Endothelial cell of umbilical vein (primary cell): ENCODE measurements around the gene RBMS3. TPM values are rescaled to one million over a fixed set of nuclear protein-coding genes. Genes with fewer than 3 reads are reported as not detected.

Experiments used
- BruUV-seq: library from RNA; stranded (reverse); fragments of 400-500 nt; replicated peaks from 2 replicates; lab custom pipeline; 2021; lab: Mats Ljungman, UMichigan
- CTCF ChIA-PET: fragments of 300-600, 350-600 bp; sonication (Branson Sonifier 250); formaldehyde crosslinking; loops from one replicate; lab custom pipeline; 2021; ENCODE audit warnings: antibody characterized with exemption, inconsistent platforms; lab: Charles Lee
- POLR2A ChIA-PET: fragments of 300-600, 350-600 bp; sonication (Branson Sonifier 250); formaldehyde crosslinking; loops from one replicate; lab custom pipeline; 2021; ENCODE audit warnings: antibody characterized with exemption, inconsistent platforms; lab: Charles Lee
- DNase-seq: peaks from one replicate; pipeline ENCODE4 v3.0.0-alpha.2; 2011; ENCODE audit warnings: low read depth, low spot score
- FAIRE-seq: peaks from 2 replicates; lab custom pipeline; 2011; peaks lifted over from hg19 to GRCh38; lab: Jason Lieb, UNC
- H2AFZ ChIP-seq: 2 replicates; pipeline ENCODE4 v1.6.0; 2012; ENCODE audit warnings: low read depth, low read length, control low read depth, inconsistent platforms
- H3K27ac ChIP-seq: 2 replicates; pipeline ENCODE4 v1.5.1; 2011; ENCODE audit warnings: low read depth, mild to moderate bottlenecking, control low read depth, low read length, moderate library complexity; ENCODE audit not compliant: insufficient read depth
- H3K27me3 ChIP-seq, 2 experiments: 2 replicates each; pipeline versions ENCODE4 v1.6.0 to v1.6.1; 2011; ENCODE audit warnings: low read length in 2 of 2, mixed read lengths in 1 of 2; ENCODE audit not compliant: control insufficient read depth in 2 of 2, insufficient read depth in 2 of 2
- H3K36me3 ChIP-seq, 2 experiments: 2 replicates in 1 of 2; 3 replicates in 1 of 2; pipeline ENCODE4 v1.5.1; 2011; ENCODE audit warnings: low read length in 2 of 2, mild to moderate bottlenecking in 1 of 2, moderate library complexity in 1 of 2; ENCODE audit not compliant: control insufficient read depth in 2 of 2, insufficient read depth in 2 of 2; ENCODE audit errors: extremely low read depth in 1 of 2
- H3K4me1 ChIP-seq: 3 replicates; pipeline ENCODE4 v1.5.1; 2011; ENCODE audit warnings: mild to moderate bottlenecking, low read length; ENCODE audit not compliant: control insufficient read depth, insufficient read depth; ENCODE audit errors: extremely low read depth
- H3K4me2 ChIP-seq: 2 replicates; pipeline ENCODE4 v1.6.1; 2011; ENCODE audit warnings: low read length, control low read depth, mixed read lengths; ENCODE audit not compliant: insufficient read depth
- H3K4me3 ChIP-seq, 3 experiments: fragments of 200-600 bp in 1 of 3; sonication (generic), shearing (Covaris generic) in 1 of 3; replicated peaks in 1 of 3; 2 replicates each; pipeline ENCODE4 v1.5.1; 2011 to 2016; ENCODE audit warnings: control low read depth in 3 of 3, low read length in 3 of 3, mild to moderate bottlenecking in 2 of 3, inconsistent platforms in 1 of 3, low read depth in 1 of 3, moderate library complexity in 1 of 3; ENCODE audit not compliant: insufficient read depth in 1 of 3
- H3K79me2 ChIP-seq: 2 replicates; pipeline ENCODE4 v1.6.0; 2012; ENCODE audit warnings: low read length, inconsistent platforms; ENCODE audit not compliant: control insufficient read depth, insufficient read depth
- H3K9ac ChIP-seq: replicated peaks from 2 replicates; pipeline ENCODE3; 2011; ENCODE audit warnings: low read length, control low read depth; ENCODE audit not compliant: insufficient read depth; ENCODE audit errors: extremely low read depth
- H3K9me1 ChIP-seq: replicated peaks from 3 replicates; pipeline ENCODE4 v1.6.0; 2011; ENCODE audit warnings: mild to moderate bottlenecking, low read length; ENCODE audit not compliant: control insufficient read depth, insufficient read depth; ENCODE audit errors: extremely low read depth
- H3K9me3 ChIP-seq: replicated peaks from 2 replicates; pipeline ENCODE4 v1.5.1; 2012; ENCODE audit warnings: low read length, inconsistent platforms; ENCODE audit not compliant: control insufficient read depth, insufficient read depth
- H4K20me1 ChIP-seq: replicated peaks from 2 replicates; pipeline ENCODE3; 2011; ENCODE audit warnings: mild to moderate bottlenecking, low read length; ENCODE audit not compliant: control insufficient read depth, insufficient read depth; ENCODE audit errors: extremely low read depth
- CTCF ChIP-seq, 2 donors: IDR thresholded peaks; 1 replicate in 1 of 2; 2 replicates in 1 of 2; pipeline ENCODE4 v1.5.1; 2011; ENCODE audit warnings: low read length in 2 of 2, mild to moderate bottlenecking in 2 of 2, moderate library complexity in 2 of 2, control low read depth in 1 of 2, inconsistent platforms in 1 of 2, low read depth in 1 of 2; ENCODE audit not compliant: insufficient read depth in 1 of 2; ENCODE audit errors: extremely low read depth in 1 of 2
- EZH2 ChIP-seq: IDR thresholded peaks from 2 replicates; pipeline ENCODE4 v1.6.1; 2012; ENCODE audit warnings: borderline replicate concordance, low read depth, mild to moderate bottlenecking, moderate library complexity, low read length, inconsistent platforms; ENCODE audit not compliant: severe bottlenecking
- FOS ChIP-seq: IDR thresholded peaks from 2 replicates; pipeline ENCODE4 v1.6.1; 2011; ENCODE audit warnings: mild to moderate bottlenecking, low read length, moderate library complexity, borderline replicate concordance; ENCODE audit not compliant: insufficient read depth
- GATA2 ChIP-seq: IDR thresholded peaks from 2 replicates; pipeline ENCODE4 v1.7.0; 2011; ENCODE audit warnings: low read depth, mild to moderate bottlenecking, moderate library complexity, mixed read lengths, low read length; ENCODE audit not compliant: insufficient read length, insufficient read depth
- JUN ChIP-seq: IDR thresholded peaks from 2 replicates; pipeline ENCODE4 v1.6.1; 2011; ENCODE audit warnings: borderline replicate concordance, low read depth; ENCODE audit not compliant: insufficient read length, insufficient read depth
- MAX ChIP-seq: IDR thresholded peaks from 2 replicates; pipeline ENCODE4 v1.6.1; 2011; ENCODE audit not compliant: insufficient read depth, insufficient read length
- MYC ChIP-seq: IDR thresholded peaks from one replicate; pipeline ENCODE4 v1.6.1; 2011; ENCODE audit warnings: mild to moderate bottlenecking, low read depth, low read length
- POLR2A ChIP-seq: IDR thresholded peaks from 2 replicates; pipeline ENCODE4 v1.6.1; 2012; ENCODE audit warnings: low read depth, mild to moderate bottlenecking, control low read depth, low read length
- POLR2AphosphoS5 ChIP-seq: IDR thresholded peaks from 2 replicates; pipeline ENCODE4 v1.6.1; 2012; ENCODE audit warnings: low read depth, mild to moderate bottlenecking, control low read depth, low read length, moderate library complexity; ENCODE audit not compliant: insufficient read depth
- dilution Hi-C: fragments of 300-500 bp; cut with MboI; formaldehyde crosslinking; loops from one replicate; pipeline ENCODE4 v1.15.0; 2019; ENCODE audit warnings: low sequenced_read_pairs; ENCODE audit not compliant: extremely low pct_ligation_motif_present
- intact Hi-C: fragments of 100-400 bp; cut with micrococcal nuclease; formaldehyde crosslinking; loops from one replicate; pipeline ENCODE4 v1.10.0; 2022
- polyA plus RNA-seq, 4 experiments: library from polyadenylated mRNA; depleted of rRNA in 3 of 4; stranded (reverse) in 3 of 4; unstranded in 1 of 4; fragments of >200 nt; gene quantifications; 2 replicates each; pipeline versions ENCODE4 v1.2.1 to v1.2.3, GENCODE V29; 2011 to 2012; ENCODE audit warnings: missing spikeins in 1 of 4
- total RNA-seq: library from RNA; stranded (reverse); gene quantifications from 2 replicates; pipeline ENCODE4 v1.2.3, GENCODE V29; 2021

The RBMS3 gene
- total and polyA plus RNA-seq, 2 donors (not counting 3 experiments of a cell fraction or from before 2014, with no cell fraction given), result 13.6 to 42.3 TPM

GRCh38 chr3:29804044-29804443, 523.2 kb downstream of the RBMS3 start:
- ChIA-PET POLR2A (no interaction called here), CTCF (interaction anchor here (1.5 kb wide), 1 partner anchor 11 kb away, joined by 4 read pairs; no protein-coding TSS in a partner anchor)
- intact Hi-C loops, result no loop called here
- no peaks in the 10 kb centered on the region for H3K79me2 ChIP-seq
- H3K9me3 ChIP-seq, result no peaks in the 10 kb centered on the region
- no peak overlapping the region for H2AFZ ChIP-seq
- no peaks in the 10 kb centered on the region for H3K4me1 ChIP-seq
- no peak overlapping the region for H3K4me2 ChIP-seq
- no peak overlapping the region for H3K27ac ChIP-seq
- no peaks in the 10 kb centered on the region for H3K36me3 ChIP-seq
- TF ChIP-seq CTCF (IDR thresholded peaks at IDR 0.05; ENCODE audit: extremely low read depth in 1 of 2, insufficient read depth in 1 of 2, low read depth in 1 of 2, low read length in 2 of 2) (no peak), POLR2AphosphoS5 (no peak), FOS (no peak), MYC (no peak), MAX (no peak), POLR2A (no peak), EZH2 (no peak), JUN (no peak), GATA2 (no peak)
- FAIRE-seq (no peak), DNase-seq (no peak)
- H3K9ac ChIP-seq, result no peak overlapping the region
- no peaks in the 10 kb centered on the region for H3K27me3 ChIP-seq
- dilution Hi-C loops, result no loop called here
- H4K20me1 ChIP-seq, result no peaks in the 10 kb centered on the region
- BruUV-seq, result no TSS peak
- no peak overlapping the region for H3K4me3 ChIP-seq
- H3K9me1 ChIP-seq, result peaks cover 2% of the 10 kb centered on the region
